Measurements from ENCODE around the gene CNPY2. TPM values are rescaled to one million over a fixed set of nuclear protein-coding genes. Genes with fewer than 3 reads are reported as not detected.

CNPY2 gene
- total RNA-seq, 2 donors from 2014 or later, result 183 to 198 TPM

- WGBS, 2 experiments (ENCODE audit: insufficient coverage in 1 of 2, insufficient read length in 1 of 2), result 79 to 86% methylated on average over 3 of the region's 3 CpGs
- no peaks in the 10 kb centered on the region for H3K9me3 Mint-ChIP-seq
These were observed 1.9 kb upstream of the CNPY2 start for GRCh38 chr12:56317675-56318074.

GRCh38 chr12:56315249-56315621 lies 553 bp downstream of the CNPY2 start:
- peak overlapping the region; percentile 79 for H3K27ac ChIP-seq (ENCODE audit: low read depth, low read length)
- 6 to 7% methylated on average over 9 to 11 of the region's 11 CpGs for WGBS, 2 experiments (ENCODE audit: insufficient coverage in 1 of 2, insufficient read length in 1 of 2)
- H3K36me3 Mint-ChIP-seq (ENCODE audit: low read depth), result peaks cover 42% of the 10 kb centered on the region
- TF ChIP-seq CTCF (conservative IDR thresholded peaks at IDR 0.05), result no peak
- no peaks in the 10 kb centered on the region for H3K27me3 Mint-ChIP-seq (ENCODE audit: insufficient read depth)
- no peaks in the 10 kb centered on the region for H3K9me3 ChIP-seq (ENCODE audit: control insufficient read depth, low read length)
- H3K27me3 ChIP-seq (ENCODE audit: control insufficient read depth, insufficient read depth, low read length, poor library complexity, severe bottlenecking), result no peaks in the 10 kb centered on the region
- no peaks in the 10 kb centered on the region for H3K9me3 Mint-ChIP-seq
- no peak for DNase-seq
- peak overlapping the region; percentile 99 for H3K27ac Mint-ChIP-seq
- H3K4me1 ChIP-seq (ENCODE audit: control insufficient read depth, insufficient read depth, low read length), result peaks cover 5% of the 10 kb centered on the region
- H3K9ac ChIP-seq (ENCODE audit: extremely low read depth, low read length, poor library complexity, severe bottlenecking), result peak overlapping the region; percentile 95
- H3K4me1 Mint-ChIP-seq, result peaks cover 5% of the 10 kb centered on the region
- peak overlapping the region; percentile 96 for H3K4me3 ChIP-seq (ENCODE audit: low read length)
- peak overlapping the region; percentile 98 for H3K4me3 Mint-ChIP-seq
- peaks cover 30% of the 10 kb centered on the region for H3K36me3 ChIP-seq (ENCODE audit: control insufficient read depth, insufficient read depth, low read length)

More at GRCh38 chr12:56317675-56318074, 1.9 kb upstream of the CNPY2 start:
- peaks cover 26% of the 10 kb centered on the region for H3K36me3 Mint-ChIP-seq (ENCODE audit: low read depth)
- peak; percentile 61 for TF ChIP-seq CTCF (conservative IDR thresholded peaks at IDR 0.05)
- no peaks in the 10 kb centered on the region for H3K9me3 ChIP-seq (ENCODE audit: control insufficient read depth, low read length)
- H3K36me3 ChIP-seq (ENCODE audit: control insufficient read depth, insufficient read depth, low read length), result peaks cover 17% of the 10 kb centered on the region
- no peak overlapping the region for H3K9ac ChIP-seq (ENCODE audit: extremely low read depth, low read length, poor library complexity, severe bottlenecking)
- no peak overlapping the region for H3K27ac Mint-ChIP-seq
- peaks cover 5% of the 10 kb centered on the region for H3K4me1 ChIP-seq (ENCODE audit: control insufficient read depth, insufficient read depth, low read length)
- no peaks in the 10 kb centered on the region for H3K27me3 ChIP-seq (ENCODE audit: control insufficient read depth, insufficient read depth, low read length, poor library complexity, severe bottlenecking)
- no peaks in the 10 kb centered on the region for H3K27me3 Mint-ChIP-seq (ENCODE audit: insufficient read depth)
- peaks cover 5% of the 10 kb centered on the region for H3K4me1 Mint-ChIP-seq
- no peak overlapping the region for H3K27ac ChIP-seq (ENCODE audit: low read depth, low read length)
- peak; percentile 81 for DNase-seq
- H3K4me3 Mint-ChIP-seq, result no peak overlapping the region
- no peak overlapping the region for H3K4me3 ChIP-seq (ENCODE audit: low read length)

GRCh38 chr12:56311003-56311402 lies 4.8 kb downstream of the CNPY2 start:
- H3K4me3 Mint-ChIP-seq, result no peak overlapping the region

More at GRCh38 chr12:56311003-56311402, 4.8 kb downstream of the CNPY2 start:
- Histone ChIP-seq H3K36me3 (ENCODE audit: control insufficient read depth, insufficient read depth, low read length) (peaks cover 55% of the 10 kb centered on the region), H3K27me3 (ENCODE audit: control insufficient read depth, insufficient read depth, low read length, poor library complexity, severe bottlenecking) (no peaks in the 10 kb centered on the region), H3K9ac (ENCODE audit: extremely low read depth, low read length, poor library complexity, severe bottlenecking) (no peak overlapping the region), H3K4me1 (ENCODE audit: control insufficient read depth, insufficient read depth, low read length) (peaks cover 5% of the 10 kb centered on the region), H3K9me3 (ENCODE audit: control insufficient read depth, low read length) (no peaks in the 10 kb centered on the region), H3K4me3 (ENCODE audit: low read length) (no peak overlapping the region), H3K27ac (ENCODE audit: low read depth, low read length) (no peak overlapping the region)
- peaks cover 56% of the 10 kb centered on the region for H3K36me3 Mint-ChIP-seq (ENCODE audit: low read depth)
- WGBS, 2 experiments (ENCODE audit: insufficient coverage in 1 of 2, insufficient read length in 1 of 2), result 96 to 97% methylated on average over 12 of the region's 12 CpGs
- DNase-seq, result no peak
- no peak for TF ChIP-seq CTCF (conservative IDR thresholded peaks at IDR 0.05)
- peaks cover 5% of the 10 kb centered on the region for H3K4me1 Mint-ChIP-seq
- H3K27ac Mint-ChIP-seq, result no peak overlapping the region
- H3K9me3 Mint-ChIP-seq, result no peaks in the 10 kb centered on the region
- no peaks in the 10 kb centered on the region for H3K27me3 Mint-ChIP-seq (ENCODE audit: insufficient read depth)
